ENCODE results near the gene DCLK3. TPM values are rescaled to one million over a fixed set of nuclear protein-coding genes. Genes with fewer than 3 reads are reported as not detected.

The DCLK3 gene
- total RNA-seq, 2 donors from 2014 or later: 0.08 to 0.15 TPM

GRCh38 chr3:36666166-36666565 lies 98.2 kb downstream of the DCLK3 start:
- no peaks in the 10 kb centered on the region for H3K9me3 ChIP-seq
- H3K4me3 ChIP-seq: no peak overlapping the region
- DNase-seq (ENCODE audit: low spot score): no peak
- no peaks in the 10 kb centered on the region for H3K36me3 ChIP-seq
- H3K27ac ChIP-seq: no peak overlapping the region
- no peak for TF ChIP-seq CTCF (IDR thresholded peaks at IDR 0.05)
- H3K27me3 ChIP-seq: no peaks in the 10 kb centered on the region
- no peaks in the 10 kb centered on the region for H3K4me1 ChIP-seq

GRCh38 chr3:36663666-36664291 lies 100.6 kb downstream of the DCLK3 start:
- Histone ChIP-seq H3K4me1 (no peaks in the 10 kb centered on the region), H3K9me3 (no peaks in the 10 kb centered on the region), H3K27me3 (no peaks in the 10 kb centered on the region), H3K27ac (no peak overlapping the region), H3K4me3 (no peak overlapping the region), H3K36me3 (no peaks in the 10 kb centered on the region)
- no peak for DNase-seq (ENCODE audit: low spot score)
- TF ChIP-seq CTCF (IDR thresholded peaks at IDR 0.05): no peak

- no peaks in the 10 kb centered on the region for H3K36me3 ChIP-seq
- H3K9me3 ChIP-seq: no peaks in the 10 kb centered on the region
- no peak overlapping the region for H3K27ac ChIP-seq
- H3K4me1 ChIP-seq: no peaks in the 10 kb centered on the region
- TF ChIP-seq CTCF (IDR thresholded peaks at IDR 0.05): no peak
- no peak for DNase-seq (ENCODE audit: low spot score)
- no peak overlapping the region for H3K4me3 ChIP-seq
- H3K27me3 ChIP-seq: no peaks in the 10 kb centered on the region
Measured at GRCh38 chr3:36662626-36663025, 101.7 kb downstream of the DCLK3 start.

Other genes with a start within 250 kb of the DCLK3 start
- 10 to 100 TPM in 1 of 2 donors, 1 to 10 TPM in 1; 5.7 to 10.3 TPM for gene TRANK1, start 180.5 kb upstream of the DCLK3 start, total RNA-seq
- 10 to 100 TPM; 10.3 TPM for gene EPM2AIP1, start 228.6 kb upstream of the DCLK3 start, total RNA-seq
- 10 to 100 TPM; 36.0 to 37.8 TPM for gene MLH1, start 229.0 kb upstream of the DCLK3 start, total RNA-seq